HG03457 (cell line): ENCODE data around the gene GAA.
"Not testable (repeated sequence)": the region's sequence is repeated elsewhere in the genome, so short reads cannot be mapped to it uniquely, and the experiment has no call there.

Source experiments
- ATAC-seq: cut with Tn5 transposase; IDR thresholded peaks from one replicate; pipeline ENCODE4 v1.9.1; 2021; ENCODE audit warnings: moderate number of reproducible peaks; ENCODE audit not compliant: unreplicated experiment

The GAA gene

GRCh38 chr17:80083136-80083661, 18.2 kb upstream of the GAA start:
- no peak for ATAC-seq

GRCh38 chr17:80084773-80085172, 16.6 kb upstream of the GAA start:
- no peak for ATAC-seq

GRCh38 chr17:80086081-80086480, 15.3 kb upstream of the GAA start:
- ATAC-seq = no peak

- no peak for ATAC-seq
These were observed 14.8 kb upstream of the GAA start for GRCh38 chr17:80086616-80087015.

GRCh38 chr17:80087346-80088265, 13.8 kb upstream of the GAA start:
- no peak for ATAC-seq

- ATAC-seq = no peak
These were observed 11.6 kb upstream of the GAA start for GRCh38 chr17:80089762-80090161.

GRCh38 chr17:80090164-80090563, 11.2 kb upstream of the GAA start:
- ATAC-seq = not testable (repeated sequence)

GRCh38 chr17:80091376-80091775, 10.0 kb upstream of the GAA start:
- no peak for ATAC-seq

GRCh38 chr17:80092959-80093358, 8.4 kb upstream of the GAA start:
- no peak for ATAC-seq

- no peak for ATAC-seq
These were observed 6.1 kb upstream of the GAA start for GRCh38 chr17:80095038-80095843.

GRCh38 chr17:80095844-80096475, 5.4 kb upstream of the GAA start:
- no peak for ATAC-seq

GRCh38 chr17:80096561-80097021, 4.8 kb upstream of the GAA start:
- no peak for ATAC-seq

GRCh38 chr17:80097127-80097621, 4.2 kb upstream of the GAA start:
- no peak for ATAC-seq

- ATAC-seq = no peak
These were observed 3.3 kb upstream of the GAA start for GRCh38 chr17:80097844-80098691.

GRCh38 chr17:80099291-80100034, 1.9 kb upstream of the GAA start:
- ATAC-seq = no peak

- ATAC-seq = no peak
These were observed 1.4 kb upstream of the GAA start for GRCh38 chr17:80100035-80100323.

- ATAC-seq = no peak
These were observed 724 bp downstream of the GAA start for GRCh38 chr17:80101946-80102663.

- ATAC-seq = no peak
These were observed 1.5 kb downstream of the GAA start for GRCh38 chr17:80102664-80103448.
